HG03039 (cell line): Measurements from ENCODE around the gene COX19.

Experiments
- ATAC-seq: cut with Tn5 transposase; IDR thresholded peaks from one replicate; pipeline ENCODE4 v1.9.1; 2021; ENCODE audit warnings: mild to moderate bottlenecking, moderate library complexity; ENCODE audit not compliant: unreplicated experiment

Gene COX19

GRCh38 chr7:979886-980571 is 4.7 kb upstream of the COX19 start:
- no peak for ATAC-seq

DNA sequence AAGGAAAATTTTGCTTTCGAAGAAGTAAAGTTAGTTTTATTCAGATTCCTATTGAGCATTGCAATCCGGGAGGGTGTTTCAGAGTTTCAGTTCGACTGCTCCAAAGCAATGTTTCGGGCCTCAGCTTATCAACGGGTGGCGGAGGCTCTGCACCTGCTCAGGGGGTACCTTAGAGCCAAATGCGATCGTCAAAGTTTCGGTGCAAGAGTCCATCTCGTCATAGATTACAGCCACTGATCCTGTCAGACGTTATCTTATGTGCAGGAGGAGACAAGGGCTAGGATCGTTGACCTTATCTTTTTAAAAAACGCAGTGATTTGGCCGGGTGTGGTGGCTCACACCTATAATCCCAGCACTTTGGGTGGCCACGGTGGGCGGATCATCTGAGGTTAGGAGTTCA is 3.8 kb upstream of the COX19 start:
- ATAC-seq: no peak

DNA sequence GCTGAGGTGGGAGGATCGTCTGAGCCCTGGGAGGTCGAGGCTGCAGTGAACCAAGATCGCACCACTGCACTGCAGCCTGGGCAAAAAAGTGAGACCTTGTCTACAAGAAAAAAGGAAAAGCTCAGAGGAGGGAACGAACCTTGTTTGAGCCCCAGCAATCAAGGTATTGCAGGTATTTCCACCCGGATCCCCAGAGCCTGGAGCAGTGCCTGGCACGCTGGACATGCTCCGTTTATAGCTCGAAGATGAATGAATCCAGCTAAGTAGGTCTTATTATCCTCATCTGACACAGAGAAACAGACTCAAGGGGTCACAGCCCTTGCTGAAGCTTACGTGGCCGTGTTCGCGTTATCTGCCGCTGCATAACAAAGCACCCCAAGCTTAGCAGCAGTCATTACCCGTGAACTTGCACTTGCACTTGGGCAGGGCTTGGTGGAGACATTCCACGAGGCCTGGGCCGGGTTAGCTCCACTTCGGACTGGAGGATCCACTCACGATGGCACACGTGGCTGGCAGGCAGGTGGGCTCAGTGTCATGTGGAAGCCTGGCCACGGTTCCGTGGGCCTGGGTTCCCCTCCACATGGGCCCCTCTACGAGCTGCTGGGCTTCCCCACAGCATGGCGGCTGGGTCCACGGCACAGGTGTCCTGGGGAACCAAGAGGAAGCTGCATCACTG is 3.2 kb upstream of the COX19 start:
- no peak for ATAC-seq

DNA sequence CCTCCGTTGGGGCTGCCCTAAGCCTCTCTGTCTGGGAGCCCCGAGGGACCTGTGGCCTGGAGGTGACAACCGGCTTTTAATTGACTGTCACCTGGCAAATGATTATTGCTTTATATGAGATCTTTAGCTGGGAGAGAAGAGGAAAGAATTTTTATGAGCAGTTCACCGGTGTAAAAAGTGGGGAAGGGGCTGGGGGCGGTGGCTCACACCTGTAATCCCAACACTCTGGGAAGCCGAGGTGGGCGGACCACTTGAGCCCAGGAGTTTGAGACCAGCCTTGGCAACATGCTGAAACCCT is 2.6 kb upstream of the COX19 start:
- no peak for ATAC-seq

- no peak for ATAC-seq
Measured at GRCh38 chr7:977326-978048, 2.1 kb upstream of the COX19 start.

- ATAC-seq: no peak
Measured at GRCh38 chr7:976901-977325, 1.6 kb upstream of the COX19 start.

GRCh38 chr7:975702-976473 is 539 bp upstream of the COX19 start:
- no peak for ATAC-seq

GRCh38 chr7:974172-974571 is 1.2 kb downstream of the COX19 start:
- ATAC-seq: no peak

DNA sequence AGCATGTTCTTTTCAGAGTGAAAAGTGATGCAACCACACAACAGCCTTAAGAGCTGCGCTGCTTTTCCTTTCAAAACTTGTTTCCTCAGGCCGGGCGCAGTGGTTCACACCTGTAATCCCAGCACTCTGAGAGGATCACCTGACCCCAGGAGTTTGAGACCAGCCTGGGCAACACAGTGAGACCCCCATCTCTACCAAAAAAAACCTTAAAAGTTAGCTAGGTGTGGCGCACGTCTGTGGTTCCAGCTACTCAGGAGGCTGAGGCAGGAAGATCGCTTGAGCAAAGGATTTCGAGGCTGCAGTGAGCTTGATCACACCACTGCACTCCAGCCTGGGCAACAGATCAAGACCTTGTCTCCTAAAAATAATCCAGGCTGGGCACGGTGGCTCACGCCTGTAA is 2.0 kb downstream of the COX19 start:
- ATAC-seq: no peak

- ATAC-seq: no peak
Measured at GRCh38 chr7:972676-973309, 2.6 kb downstream of the COX19 start.

- ATAC-seq: no peak
Measured at GRCh38 chr7:972110-972509, 3.2 kb downstream of the COX19 start.

- ATAC-seq: no peak
Measured at GRCh38 chr7:970744-971143, 4.6 kb downstream of the COX19 start.

DNA sequence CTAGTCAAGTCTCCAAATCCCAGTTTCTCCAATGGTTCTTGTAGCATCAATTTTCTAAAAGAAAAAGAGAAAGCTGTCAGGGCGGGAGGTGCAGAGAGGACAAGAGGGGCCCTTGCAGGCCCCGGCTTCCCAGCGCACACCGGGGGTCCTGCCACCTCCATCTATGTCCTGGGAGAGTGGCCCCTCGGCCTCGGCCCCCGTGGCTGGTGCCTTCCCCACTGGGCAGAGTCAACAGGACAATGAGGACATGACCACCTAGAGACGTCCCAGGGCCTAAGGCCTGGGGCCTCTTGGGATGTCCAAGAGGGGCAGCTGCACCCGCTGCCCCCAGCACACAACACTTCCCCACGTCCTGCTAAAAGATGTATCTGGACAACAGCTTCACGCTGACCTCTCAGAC is 5.9 kb downstream of the COX19 start:
- ATAC-seq: no peak

DNA sequence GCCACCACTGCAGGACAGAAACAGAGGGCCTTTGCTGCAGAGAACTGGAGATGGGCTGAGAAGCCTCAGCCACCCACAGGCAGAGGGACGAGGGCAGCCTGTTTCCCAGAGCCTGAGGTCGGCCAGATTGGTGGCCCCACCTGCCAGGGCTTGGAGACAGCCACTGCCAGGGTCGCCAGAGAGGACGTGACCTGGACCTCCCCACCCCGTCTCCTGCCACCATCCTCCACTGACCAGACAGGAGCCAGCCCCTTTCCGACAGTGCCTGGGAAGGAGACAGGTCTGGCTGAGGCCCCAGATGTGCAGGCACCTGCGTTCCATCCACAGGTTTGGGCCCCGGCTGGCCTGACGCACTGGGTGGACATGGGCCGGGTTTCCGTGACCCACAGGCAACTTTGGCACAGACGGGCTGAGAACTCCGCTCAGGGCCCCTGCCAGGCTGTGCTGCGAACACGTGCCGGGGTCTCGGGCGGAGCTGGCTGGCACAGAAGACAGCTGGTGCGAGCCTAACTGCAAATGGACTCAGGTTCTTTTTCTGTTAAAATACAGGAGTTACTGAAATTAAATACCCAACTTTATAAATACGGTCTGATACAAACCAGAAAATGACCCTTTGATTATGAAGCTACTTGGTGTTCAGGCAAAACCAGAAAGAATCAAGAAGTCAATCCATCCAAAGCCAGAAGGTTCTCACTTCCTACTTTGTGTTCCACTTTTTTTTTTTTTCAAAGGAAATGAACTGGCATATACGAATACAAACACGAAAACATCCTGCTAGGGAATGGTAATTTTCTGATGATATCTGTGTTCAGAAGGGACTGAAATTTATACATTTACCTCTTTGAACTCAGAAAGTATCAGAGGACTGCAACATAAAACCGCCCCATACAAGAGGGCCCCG is 6.9 kb downstream of the COX19 start:
- ATAC-seq: no peak

DNA sequence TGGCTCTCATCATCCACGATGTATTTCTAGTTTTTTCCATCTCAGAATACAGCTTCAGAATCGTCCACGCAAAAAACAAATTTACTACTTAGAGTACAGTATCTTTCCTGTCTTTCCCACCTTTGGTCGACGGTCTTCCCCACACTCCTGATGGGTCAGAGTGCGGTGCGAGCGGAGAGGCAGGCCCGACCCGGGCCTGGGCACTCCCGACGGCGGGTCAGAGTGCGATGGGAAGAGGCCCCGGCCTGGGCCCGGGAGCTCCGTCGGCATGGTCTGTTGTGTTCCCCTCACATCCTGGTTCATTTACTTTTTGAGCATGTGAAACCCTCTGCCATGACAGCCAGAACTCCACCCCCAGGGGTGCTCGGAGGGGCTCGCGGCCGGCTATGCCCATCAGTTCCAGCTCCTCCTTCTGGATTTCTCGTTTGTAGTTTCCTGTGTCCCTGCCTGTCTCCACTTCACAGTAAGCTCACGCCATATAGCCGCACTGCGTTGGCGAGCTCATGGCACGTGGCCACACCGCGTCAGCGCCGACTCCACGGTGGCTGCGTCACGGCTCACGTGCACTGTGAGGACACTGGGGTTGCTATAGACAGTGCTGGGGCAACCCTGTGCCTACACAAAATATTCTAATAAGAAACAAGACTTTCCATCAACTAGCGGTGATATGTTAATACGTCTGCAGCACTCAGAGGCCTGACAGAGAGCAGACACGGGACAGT is 7.8 kb downstream of the COX19 start:
- ATAC-seq: no peak

DNA sequence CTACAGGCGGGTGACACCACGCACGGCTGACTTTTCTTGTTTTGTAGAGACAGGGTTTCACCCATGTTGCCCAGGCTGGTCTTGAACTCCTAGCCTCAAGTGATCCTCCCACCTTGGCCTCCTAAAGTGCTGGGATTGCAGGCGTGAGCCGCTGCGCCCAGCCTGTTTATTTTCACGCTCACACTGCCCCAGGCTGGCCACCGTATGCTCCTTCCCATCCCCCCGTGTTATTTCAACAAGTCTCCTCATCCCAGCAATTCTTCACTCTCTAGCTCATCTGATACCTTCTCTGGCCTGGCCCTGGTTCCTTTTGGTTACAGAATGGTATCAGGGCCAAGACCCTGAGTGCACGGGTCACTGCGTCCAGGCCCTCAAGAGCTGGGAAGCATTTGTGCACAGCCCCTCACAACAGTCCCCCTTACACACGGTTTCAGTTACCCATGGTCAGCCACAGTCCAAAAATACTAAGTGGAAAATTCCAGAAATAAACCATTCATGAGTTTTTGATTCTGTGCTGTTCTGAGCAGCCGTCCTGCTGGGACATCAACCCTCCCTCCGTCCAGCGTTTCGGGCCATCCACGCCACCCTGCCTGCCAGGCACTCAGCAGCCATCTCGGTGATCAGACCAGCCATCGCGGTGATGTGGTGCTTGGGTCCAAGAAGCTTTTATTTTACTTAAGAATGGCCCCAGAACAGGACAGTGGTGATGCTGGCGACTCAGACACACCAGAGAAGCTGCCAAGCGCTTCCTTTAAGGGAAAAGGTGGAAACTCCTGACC is 8.9 kb downstream of the COX19 start:
- no peak for ATAC-seq

DNA sequence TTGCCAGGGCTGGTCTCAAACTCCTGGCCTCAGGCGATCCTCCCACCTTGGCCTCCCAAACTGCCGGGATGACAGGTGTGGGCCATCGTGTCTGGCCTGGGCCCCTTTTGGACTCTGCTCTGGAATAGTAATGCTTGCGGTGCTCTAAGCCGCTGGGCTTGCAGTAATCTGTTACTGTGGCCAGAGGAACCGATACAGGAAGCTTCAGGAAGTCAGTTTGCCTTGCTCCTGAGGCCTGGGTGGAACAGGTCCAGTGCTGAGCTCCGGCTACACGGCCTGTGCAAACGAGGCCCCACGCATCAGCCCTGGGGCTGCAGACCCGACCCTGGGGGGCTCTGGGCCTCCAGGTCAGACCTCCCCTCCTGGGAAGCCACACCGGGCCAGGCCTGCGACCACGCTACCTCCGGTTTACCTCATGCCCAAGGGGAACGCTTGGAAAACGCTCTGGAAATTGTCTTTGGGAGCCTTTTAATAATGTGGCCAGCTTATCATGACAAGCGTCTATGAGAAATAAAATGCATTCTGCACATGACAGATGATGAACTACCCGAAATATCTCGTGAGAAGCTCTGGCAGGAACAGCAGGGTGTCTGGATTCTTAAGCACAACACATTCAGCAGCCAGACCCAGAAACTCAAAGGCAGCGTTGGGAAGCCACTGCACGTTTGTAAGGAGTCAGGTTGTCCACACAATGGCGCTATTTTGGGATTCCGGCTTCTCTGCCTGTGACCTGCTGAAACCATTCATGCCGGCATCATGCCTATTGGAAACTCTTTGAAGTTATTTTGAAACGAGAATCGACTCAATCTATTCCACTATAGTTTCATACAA is 10.7 kb downstream of the COX19 start:
- no peak for ATAC-seq
